Prostate gland (tissue), 2 donors: ENCODE measurements around the gene PCLO.

Experiments
- POLR2AphosphoS5 ChIP-seq: sonication (generic); formaldehyde crosslinking; IDR thresholded peaks from one replicate; pipeline ENCODE4 v1.6.1; 2017; ENCODE audit warnings: antibody characterized with exemption
- TF ChIP-seq, protein P1 (sequence below), 4 experiments: fragments of 200-600 bp in 2 of 4; fragments of 450-650 bp in 2 of 4; sonication (generic) in 2 of 4; IDR thresholded peaks; 1 replicate in 3 of 4; 2 replicates in 1 of 4; pipeline ENCODE4 v1.5.1; 2016 to 2019; ENCODE audit warnings: antibody characterized with exemption in 4 of 4, mild to moderate bottlenecking in 2 of 4, moderate library complexity in 2 of 4

DNA sequence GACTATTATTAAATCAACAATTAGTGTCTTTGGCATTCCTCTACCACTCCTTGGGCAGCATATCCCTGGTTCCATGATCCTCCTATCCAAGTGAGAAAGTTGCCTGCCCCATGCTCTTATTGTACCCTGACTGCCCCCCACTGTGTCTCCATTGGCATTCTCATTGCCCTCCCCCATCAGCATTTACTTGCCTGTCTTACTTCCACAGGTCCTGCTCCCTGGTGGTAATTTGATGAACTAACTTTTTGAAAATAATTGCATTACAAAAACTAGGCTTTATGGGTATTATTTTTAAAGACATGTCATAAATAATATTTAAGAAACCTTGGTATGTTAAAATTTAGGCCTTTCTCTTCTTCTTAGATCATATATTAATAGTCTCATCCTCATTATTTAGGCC is 346.4 kb downstream of the PCLO start:
- TF ChIP-seq, protein P1, sequence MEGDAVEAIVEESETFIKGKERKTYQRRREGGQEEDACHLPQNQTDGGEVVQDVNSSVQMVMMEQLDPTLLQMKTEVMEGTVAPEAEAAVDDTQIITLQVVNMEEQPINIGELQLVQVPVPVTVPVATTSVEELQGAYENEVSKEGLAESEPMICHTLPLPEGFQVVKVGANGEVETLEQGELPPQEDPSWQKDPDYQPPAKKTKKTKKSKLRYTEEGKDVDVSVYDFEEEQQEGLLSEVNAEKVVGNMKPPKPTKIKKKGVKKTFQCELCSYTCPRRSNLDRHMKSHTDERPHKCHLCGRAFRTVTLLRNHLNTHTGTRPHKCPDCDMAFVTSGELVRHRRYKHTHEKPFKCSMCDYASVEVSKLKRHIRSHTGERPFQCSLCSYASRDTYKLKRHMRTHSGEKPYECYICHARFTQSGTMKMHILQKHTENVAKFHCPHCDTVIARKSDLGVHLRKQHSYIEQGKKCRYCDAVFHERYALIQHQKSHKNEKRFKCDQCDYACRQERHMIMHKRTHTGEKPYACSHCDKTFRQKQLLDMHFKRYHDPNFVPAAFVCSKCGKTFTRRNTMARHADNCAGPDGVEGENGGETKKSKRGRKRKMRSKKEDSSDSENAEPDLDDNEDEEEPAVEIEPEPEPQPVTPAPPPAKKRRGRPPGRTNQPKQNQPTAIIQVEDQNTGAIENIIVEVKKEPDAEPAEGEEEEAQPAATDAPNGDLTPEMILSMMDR (IDR thresholded peaks at IDR 0.05): no peak
- no peak for TF ChIP-seq POLR2AphosphoS5
